ENCODE data around the gene TOPBP1.
"Not testable (repeated sequence)": the region's sequence is repeated elsewhere in the genome, so short reads cannot be mapped to it uniquely, and the experiment has no call there.

The TOPBP1 gene

DNA sequence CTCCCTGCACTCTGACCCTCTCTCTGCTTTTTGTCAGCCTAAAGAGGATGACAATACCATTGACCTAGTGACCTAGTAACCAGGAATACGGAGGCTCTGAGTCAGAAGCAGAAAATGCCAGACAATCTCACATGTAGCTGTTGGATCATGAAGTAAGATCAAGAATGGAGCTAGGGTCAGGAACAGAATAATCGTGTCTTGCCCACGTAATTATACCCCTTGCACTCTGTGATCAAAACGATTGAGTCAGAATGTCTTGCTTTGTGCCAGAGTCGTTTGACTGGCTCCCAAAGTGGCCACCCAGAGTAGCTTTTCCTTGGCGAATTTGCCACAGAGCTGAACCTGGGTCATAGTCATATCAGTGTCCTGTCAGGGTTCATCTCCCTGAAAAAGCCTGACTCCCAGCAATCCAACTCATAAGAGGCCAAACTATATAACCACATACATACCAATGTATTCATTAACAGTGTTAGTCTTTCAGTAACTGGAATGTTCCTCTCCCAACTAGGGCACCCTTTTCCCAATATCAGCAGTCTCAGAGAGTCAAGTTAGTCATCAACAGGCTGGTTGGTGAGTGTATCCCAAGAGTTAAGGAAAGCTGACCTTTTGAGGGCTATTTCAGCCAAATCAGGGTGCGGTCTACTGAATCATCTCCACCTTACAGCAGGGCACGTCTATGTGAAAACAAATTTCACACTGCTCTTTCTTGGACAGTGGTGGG, 93.3 kb downstream of the TOPBP1 start:
- DNase-seq: no peak

GRCh38 chr3:133563816-133564215, 97.9 kb downstream of the TOPBP1 start:
- DNase-seq: no peak

DNA sequence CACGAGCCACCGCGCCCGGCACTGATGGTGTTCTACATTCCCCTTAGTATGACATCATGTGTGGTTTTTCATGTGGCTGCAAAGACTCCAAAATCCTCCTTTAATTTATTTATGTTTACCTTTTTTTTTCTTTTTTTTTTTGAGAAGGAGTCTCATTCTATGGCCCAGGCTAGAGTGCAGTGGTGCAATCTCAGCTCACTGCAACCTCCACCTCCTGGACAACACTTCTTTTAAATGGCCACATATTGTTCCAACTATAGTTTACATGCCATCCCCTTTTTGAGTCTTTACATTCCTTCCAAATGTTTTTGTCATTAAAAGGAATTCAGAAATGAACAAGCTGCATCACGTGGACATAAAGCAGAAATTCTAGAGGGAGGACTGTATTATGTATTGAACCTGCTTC, 98.6 kb downstream of the TOPBP1 start:
- DNase-seq: no peak

- no peak for DNase-seq
These were observed 99.4 kb downstream of the TOPBP1 start for GRCh38 chr3:133562376-133562775.

DNA sequence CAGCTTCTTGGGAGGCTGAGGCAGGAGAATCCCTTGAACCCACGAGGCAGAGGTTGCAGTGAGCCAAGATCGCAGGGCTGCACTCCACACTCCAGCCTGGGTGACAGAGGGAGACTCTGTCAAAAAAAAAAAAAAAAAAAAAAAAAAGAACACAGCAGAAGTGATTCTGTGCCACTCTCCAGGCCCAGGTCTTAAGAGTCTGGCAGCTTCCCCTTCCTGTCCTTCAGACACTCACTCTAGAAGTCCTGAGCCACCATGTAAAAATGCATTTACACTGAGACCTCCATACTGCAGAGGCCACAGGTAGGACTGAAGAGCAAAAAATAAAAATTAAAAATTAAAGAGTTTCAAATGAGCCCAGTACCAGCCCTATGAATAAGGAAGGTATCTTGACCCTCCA, 100.1 kb downstream of the TOPBP1 start:
- no peak for DNase-seq

DNA sequence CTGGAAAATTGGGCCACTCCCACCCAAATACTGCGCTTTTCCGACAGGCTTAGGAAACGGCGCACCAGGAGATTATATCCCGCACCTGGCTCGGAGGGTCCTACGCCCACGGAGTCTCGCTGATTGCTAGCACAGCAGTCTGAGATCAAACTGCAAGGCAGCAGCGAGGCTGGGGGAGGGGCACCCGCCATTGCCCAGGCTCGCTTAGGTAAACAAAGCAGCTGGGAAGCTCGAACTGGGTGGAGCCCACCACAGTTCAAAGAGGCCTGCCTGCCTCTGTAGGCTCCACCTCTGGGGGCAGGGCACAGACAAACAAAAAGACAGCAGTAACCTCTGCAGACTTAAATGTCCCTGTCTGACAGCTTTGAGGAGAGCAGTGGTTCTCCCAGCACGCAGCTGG, 110.2 kb downstream of the TOPBP1 start:
- not testable (repeated sequence) for DNase-seq

All from NCI-H1048 (cell line).